Sigmoid colon (tissue), 4 donors: Measurements from ENCODE around the gene HSPB1.

Experiments used
- EP300 ChIP-seq, 4 donors: sonication (generic); formaldehyde crosslinking; IDR thresholded peaks; one replicate each; pipeline ENCODE4 v1.6.1; 2017; ENCODE audit warnings: antibody characterized with exemption in 4 of 4
- POLR2A ChIP-seq, 2 donors: fragments of 450-650 bp; IDR thresholded peaks; one replicate each; pipeline ENCODE4 v1.6.1; 2016; ENCODE audit warnings: antibody characterized with exemption in 2 of 2, mild to moderate bottlenecking in 2 of 2, moderate library complexity in 2 of 2
- POLR2AphosphoS5 ChIP-seq, 4 donors: sonication (generic); formaldehyde crosslinking; IDR thresholded peaks; one replicate each; pipeline ENCODE4 v1.6.1; 2017; ENCODE audit warnings: antibody characterized with exemption in 4 of 4
- TF ChIP-seq, protein P1 (sequence below), 4 experiments: fragments of 450-650 bp in 3 of 4; fragments of 200-600 bp in 1 of 4; IDR thresholded peaks; one replicate each; pipeline ENCODE4 v1.5.1; 2016 to 2019; ENCODE audit warnings: antibody characterized with exemption in 4 of 4, mild to moderate bottlenecking in 3 of 4, moderate library complexity in 2 of 4

DNA sequence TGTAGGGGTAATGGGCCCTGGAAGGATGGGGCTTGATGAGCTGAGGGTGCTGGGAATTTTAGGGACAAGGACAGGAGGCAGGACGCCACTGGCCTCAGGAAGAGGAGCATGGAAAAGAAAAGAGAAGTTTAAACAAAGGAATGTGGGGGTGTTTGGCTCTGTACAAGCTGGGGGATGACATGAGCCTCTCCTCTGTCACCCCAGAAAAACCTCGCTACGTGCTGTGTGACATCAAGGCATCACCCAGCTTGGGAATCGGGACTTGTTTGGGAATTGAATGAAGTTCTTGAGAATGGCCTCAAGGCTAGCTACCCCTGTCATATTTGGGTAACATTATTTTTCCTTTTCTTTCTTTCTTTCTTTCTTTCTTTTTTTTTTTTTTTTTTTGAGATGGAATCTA lies 47.7 kb upstream of the HSPB1 start:
- no peak for TF ChIP-seq POLR2AphosphoS5 (IDR thresholded peaks at IDR 0.05)
- TF ChIP-seq POLR2A (IDR thresholded peaks at IDR 0.05): no peak
- TF ChIP-seq, protein P1, sequence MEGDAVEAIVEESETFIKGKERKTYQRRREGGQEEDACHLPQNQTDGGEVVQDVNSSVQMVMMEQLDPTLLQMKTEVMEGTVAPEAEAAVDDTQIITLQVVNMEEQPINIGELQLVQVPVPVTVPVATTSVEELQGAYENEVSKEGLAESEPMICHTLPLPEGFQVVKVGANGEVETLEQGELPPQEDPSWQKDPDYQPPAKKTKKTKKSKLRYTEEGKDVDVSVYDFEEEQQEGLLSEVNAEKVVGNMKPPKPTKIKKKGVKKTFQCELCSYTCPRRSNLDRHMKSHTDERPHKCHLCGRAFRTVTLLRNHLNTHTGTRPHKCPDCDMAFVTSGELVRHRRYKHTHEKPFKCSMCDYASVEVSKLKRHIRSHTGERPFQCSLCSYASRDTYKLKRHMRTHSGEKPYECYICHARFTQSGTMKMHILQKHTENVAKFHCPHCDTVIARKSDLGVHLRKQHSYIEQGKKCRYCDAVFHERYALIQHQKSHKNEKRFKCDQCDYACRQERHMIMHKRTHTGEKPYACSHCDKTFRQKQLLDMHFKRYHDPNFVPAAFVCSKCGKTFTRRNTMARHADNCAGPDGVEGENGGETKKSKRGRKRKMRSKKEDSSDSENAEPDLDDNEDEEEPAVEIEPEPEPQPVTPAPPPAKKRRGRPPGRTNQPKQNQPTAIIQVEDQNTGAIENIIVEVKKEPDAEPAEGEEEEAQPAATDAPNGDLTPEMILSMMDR (IDR thresholded peaks at IDR 0.05): no peak
- no peak for TF ChIP-seq EP300 (IDR thresholded peaks at IDR 0.05)
